Germinal center (tissue), 1 donor: ENCODE data around the gene CYP2A6.
"Not testable (repeated sequence)": the region's sequence is repeated elsewhere in the genome, so short reads cannot be mapped to it uniquely, and the experiment has no call there.

Source experiments
- DNase-seq: peaks from one replicate; pipeline ENCODE4 v3.0.0; 2012; ENCODE audit warnings: mixed read lengths, low spot score

CYP2A6 gene, protein sequence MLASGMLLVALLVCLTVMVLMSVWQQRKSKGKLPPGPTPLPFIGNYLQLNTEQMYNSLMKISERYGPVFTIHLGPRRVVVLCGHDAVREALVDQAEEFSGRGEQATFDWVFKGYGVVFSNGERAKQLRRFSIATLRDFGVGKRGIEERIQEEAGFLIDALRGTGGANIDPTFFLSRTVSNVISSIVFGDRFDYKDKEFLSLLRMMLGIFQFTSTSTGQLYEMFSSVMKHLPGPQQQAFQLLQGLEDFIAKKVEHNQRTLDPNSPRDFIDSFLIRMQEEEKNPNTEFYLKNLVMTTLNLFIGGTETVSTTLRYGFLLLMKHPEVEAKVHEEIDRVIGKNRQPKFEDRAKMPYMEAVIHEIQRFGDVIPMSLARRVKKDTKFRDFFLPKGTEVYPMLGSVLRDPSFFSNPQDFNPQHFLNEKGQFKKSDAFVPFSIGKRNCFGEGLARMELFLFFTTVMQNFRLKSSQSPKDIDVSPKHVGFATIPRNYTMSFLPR

DNA sequence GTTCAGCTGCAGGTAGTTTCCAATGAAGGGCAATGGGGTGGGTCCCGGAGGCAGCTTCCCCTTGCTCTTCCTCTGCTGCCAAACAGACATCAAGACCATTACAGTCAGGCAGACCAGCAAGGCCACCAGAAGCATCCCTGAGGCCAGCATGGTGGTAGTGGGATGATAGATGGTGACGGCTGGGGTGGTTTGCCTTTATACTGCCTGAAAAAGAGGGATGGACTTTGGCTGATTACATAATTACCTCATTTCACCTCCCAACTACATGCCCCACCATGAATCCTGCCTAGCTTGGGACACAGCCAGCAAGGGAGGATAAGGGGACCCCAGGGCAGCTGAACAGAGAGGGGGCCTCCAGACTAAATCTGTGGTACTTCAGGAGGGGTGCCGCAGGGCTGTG is at the start of gene CYP2A6:
CYP2A6 (minus strand) TSS at position 171 of the 400 bp plus-strand sequence; CDS start at position 150, 21 bp downstream.
- DNase-seq: not testable (repeated sequence)

DNA sequence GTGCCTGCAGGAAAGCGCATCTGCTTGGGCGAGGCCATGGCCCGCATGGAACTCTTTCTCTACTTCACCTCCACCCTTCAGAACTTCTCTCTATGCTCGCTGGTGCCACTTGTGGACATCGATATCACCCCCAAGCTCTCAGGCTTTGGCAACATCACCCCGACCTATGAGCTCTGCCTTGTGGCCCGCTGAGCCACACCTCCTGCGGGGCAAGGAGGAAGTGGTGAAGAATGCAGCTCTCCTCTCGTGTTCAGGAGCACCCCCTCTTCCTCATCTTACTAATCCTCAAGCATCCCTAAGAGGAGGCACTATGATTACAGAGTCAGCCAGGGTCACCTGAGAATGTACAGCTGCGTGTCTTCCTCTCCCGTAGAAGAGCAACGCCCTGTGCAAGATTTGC is 49.7 kb upstream of the CYP2A6 start:
- DNase-seq: not testable (repeated sequence)

DNA sequence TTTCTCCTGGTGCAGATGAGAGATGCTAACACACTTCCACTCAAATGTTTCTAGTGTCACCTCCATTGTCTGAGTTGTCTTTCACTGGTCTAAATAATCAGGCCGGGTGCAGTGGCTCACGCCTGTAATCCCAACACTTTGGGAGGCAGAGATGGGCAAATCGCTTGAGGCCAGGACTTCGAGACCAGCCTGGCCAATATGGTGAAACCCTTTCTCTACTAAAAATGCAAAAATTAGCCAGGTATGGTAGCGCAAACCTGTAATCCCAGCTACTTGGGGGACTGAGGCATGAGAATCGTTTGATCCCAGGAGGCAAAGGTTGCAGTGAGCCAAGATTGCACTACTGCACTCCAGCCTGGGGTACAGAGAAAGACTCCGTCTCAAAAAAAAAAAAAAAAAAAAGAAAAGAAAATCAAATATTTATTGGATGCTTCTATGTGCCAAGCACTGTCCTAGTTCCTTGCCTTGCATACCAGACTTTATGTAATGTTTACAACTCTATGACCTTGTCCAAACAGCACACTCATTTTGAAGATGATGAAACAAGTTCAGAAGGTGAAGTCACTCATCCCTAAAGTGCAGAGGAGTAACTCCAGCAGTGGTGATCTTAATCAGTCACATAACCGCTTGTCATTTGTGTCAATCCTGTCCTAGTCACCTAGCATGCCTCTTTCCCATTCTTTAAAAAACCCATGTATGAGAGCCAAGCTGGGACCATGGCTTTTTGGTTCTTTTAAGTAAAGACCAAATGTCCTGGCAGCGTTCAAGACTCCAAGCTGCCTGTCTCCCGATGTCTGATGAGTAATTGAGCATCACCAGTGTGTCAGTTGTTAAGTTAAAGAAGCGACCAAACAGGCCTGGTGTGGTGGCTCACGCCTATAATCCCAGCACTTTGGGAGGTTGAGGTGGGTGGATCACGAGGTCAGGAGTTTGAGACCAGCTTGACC is 46.9 kb upstream of the CYP2A6 start:
- not testable (repeated sequence) for DNase-seq

DNA sequence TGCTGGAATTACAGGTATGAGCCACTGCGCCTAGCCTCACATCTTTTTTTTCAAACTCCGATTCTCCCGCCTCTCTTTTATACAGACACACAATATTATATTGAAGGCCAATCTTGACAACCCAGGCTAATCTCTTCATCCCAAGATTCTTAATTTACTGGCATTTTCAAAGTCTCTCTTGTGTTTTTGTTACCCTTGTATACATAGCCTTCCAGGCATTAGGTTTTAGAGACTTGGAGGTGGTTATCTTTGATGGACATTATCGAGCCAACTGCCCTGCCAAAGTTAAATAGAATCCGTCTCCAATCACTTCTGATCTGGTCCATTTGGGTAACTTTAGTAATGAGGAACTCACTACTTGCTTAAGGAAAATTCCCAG is 46.2 kb upstream of the CYP2A6 start:
- DNase-seq: no peak

DNA sequence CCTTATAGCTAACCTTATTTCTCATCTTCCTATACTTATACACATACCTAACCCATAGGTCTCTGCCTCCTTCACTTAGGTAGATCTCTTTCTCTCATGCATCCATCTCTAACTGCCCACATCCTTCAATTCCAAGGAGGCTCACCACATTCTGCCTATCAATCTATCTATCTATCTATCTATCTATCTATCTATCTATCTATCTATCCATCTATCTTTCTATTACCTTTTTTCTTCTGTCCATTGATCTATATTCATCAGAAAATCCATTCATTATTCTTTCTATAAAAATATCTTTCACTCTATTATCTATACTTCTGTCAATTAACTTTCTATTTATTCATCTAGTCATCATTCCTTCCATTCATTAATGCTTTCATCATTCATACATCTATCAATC is 42.9 kb upstream of the CYP2A6 start:
- no peak for DNase-seq

DNA sequence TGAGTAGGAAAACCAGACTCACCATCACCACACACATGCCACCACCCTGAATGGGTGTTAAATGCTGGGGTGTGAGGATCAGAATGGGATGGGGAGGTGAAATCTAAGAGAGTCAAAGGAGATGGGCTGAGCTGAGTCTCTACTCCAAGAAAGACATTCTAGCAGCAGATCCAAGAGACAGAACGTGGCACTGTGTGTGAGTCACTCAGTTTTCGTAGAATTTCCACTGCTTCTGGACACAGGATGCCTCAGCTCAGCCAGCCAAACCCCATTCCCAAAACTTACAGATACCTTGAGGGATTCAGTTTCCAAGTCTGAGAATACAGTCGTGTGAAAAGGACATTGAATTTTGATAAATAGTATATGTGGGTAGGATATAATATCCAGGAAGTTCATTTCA is 39.1 kb upstream of the CYP2A6 start:
- no peak for DNase-seq

DNA sequence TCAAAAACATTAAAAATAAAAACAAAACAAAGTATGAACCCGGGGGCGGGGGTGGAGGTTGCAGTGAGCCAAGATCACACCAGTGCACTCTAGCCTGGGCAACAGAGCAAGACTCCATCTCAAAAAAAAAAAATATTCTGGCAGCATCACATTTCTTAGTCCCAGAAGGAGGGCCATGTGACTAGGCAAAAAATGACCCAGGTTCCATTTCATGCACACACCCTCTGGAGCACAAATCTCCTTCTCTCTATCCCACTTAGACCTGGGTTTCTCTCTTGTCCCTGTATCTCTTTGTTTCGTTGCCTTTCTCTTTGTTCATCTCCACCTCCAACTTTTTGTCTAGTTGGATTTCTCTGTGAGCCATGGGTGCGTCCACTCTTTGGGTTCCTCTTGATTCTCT is 37.9 kb upstream of the CYP2A6 start:
- no peak for DNase-seq

DNA sequence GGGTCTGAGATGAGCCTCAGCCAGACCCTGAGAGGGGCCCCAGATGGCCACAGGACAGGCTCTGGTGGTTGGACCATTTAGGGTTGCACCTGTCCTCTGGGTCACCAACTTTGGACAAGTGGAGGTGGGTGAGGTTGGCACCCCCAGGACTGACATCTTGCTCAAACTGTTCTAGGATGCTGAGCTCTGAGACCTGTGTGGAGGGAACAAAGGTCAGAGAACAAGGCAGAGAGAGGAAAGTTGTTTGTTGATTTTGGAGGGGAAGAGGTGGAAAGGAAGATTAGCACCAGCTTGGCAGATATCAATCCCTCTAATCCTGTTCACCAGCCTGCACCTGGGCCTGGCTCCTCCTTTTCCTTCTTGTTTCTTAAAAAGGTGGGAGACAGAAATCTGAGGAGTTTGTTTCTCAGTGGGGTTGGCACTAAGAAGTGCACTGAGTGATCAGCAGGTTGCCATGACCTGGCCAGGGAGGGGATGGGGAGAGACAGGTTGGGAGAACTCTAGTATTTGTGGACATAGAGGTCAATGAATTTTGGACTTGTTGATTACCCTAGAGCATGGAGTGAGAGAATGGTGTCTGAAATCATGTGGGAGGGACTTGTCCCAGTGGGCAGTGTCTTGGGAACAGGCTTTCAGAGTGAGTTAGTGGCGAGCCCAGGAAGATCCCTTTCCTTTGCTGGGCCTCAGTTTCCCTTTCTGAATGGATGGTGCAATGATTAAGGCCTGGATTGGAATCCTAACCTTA is 34.1 kb upstream of the CYP2A6 start:
- DNase-seq: not testable (repeated sequence)

DNA sequence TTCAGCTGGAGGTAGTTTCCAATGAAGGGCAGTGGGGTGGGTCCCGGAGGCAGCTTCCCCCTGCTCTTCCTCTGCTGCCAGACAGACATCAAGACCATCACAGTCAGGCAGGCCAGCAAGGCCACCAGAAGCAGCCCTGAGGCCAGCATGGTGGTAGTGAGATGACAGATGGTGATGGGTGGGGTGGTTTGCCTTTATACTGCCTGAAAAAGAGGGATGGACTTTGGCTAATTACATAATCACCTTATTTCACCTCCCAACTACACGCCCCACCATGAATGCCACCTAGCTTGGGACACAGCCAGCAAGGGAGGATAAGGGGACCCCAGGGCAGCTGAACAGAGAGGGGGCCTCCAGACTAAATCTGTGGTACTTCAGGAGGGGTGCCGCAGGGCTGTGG is 31.8 kb upstream of the CYP2A6 start, which contains the start of gene CYP2A7:
CYP2A7 (minus strand) TSS at position 170 of the 400 bp plus-strand sequence; CDS start at position 149, 21 bp downstream.
- DNase-seq: not testable (repeated sequence)

DNA sequence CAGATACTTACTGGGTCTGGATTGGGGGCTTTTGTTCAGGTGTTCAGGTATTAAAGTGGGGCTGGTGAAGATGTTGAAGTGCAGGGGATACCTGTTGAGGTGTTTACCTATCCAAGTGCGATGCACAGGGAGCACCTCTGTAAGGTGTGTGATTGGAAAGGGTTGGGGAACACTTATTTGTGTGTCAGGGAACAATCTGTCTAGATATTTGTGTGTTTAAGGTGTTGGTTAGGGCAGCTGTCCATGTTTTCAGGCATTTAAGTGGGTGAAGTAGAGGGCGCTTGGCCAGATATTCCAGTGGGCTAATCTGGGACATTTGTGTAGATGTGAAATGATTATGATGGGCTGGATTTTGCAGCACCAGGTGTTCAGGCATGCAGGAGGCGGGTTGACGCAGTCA is 29.1 kb upstream of the CYP2A6 start:
- DNase-seq: not testable (repeated sequence)

DNA sequence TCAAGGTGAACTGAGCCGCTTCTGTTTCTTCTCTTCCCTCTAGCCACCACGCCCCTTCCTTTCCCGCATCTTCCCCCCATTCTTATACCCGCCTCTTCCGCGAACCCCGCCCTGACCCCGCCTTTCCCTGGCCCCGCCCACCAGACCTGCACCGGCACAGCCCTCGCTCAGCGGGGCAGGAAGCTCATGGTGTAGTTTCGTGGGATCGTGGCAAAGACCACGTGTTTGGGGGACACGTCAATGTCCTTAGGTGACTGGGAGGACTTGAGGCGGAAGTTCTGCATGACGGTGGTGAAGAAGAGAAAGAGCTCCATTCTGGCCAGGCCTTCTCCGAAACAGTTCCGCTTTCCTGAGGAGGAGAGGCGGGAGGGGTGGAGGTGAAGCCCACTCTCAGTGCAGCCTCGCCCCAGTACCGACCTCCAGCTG is 25.3 kb upstream of the CYP2A6 start:
- DNase-seq: peak; percentile 57

DNA sequence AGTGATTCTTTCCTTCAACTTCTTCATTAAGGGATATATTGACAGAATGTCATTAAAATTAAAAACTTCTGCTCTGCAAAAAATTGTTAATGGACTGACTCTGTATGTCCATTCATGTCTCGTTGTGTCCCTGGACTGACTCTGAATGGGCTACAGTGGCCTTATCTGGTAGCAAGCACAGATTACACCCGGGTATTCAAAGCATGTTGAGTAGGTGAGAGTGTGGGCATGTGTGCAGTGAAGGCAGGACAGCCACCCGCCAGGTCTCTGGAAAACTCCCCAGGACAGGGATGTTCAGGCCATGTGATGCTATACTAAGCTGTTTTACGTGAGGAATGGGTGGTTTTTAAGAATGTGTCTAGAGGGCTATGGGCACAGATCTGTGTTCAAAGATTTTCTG is 24.6 kb upstream of the CYP2A6 start:
- not testable (repeated sequence) for DNase-seq

DNA sequence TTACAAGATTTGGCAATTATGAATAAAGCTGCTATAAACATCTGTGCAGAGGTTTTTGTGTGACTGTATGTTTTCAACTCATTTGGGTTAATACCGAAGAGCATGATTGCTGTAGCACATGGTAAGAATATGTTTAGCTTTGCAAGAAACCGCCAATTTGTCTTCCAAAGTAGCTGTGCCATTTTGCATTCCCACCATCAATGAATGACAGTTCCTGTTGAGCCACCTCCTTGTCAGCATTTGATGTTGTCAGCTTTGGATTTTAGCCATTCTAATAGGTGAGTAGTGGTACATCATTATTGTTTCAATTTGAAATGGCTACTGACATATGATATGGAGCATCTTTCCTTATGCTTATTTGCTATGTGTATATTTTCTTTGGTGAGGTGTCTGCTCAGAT is 23.6 kb upstream of the CYP2A6 start:
- DNase-seq: not testable (repeated sequence)

DNA sequence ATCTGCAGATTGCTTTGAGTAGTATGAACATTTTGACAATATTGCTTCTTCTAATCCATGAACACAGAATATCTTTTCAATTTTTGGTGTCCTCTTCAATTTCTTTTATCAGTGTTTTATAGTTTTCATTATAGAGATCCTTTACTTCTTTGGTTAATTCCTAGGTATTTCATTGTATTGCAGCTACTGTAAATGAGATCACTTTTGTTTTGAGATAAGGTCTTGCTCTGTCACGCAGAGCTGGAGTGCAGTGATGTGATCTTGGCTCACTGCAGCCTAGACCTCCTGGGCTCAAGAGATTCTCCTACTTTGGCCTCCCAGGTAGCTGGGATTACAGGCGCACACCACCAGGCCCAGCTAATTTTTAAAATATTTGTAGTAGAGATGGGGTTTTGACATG is 22.0 kb upstream of the CYP2A6 start:
- no peak for DNase-seq

DNA sequence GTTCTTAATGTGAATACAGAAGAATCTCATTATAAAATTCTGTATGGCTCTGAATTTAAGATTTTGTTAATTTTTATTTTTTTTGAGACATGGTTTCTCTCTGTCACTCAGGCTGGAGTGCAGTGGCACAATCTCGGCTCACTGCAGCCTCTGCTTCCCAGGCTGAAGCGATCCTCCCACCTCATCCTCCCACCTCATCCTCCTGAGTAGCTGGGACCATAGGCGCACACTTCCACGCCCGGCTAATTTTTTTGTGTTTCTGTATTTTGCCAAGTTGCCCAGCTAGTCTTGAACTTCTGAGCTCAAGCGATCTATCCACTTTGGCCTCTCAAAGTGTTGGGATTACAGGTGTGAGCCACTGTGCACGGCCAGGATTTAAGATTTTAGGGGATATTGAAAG is 17.5 kb upstream of the CYP2A6 start:
- DNase-seq: no peak

DNA sequence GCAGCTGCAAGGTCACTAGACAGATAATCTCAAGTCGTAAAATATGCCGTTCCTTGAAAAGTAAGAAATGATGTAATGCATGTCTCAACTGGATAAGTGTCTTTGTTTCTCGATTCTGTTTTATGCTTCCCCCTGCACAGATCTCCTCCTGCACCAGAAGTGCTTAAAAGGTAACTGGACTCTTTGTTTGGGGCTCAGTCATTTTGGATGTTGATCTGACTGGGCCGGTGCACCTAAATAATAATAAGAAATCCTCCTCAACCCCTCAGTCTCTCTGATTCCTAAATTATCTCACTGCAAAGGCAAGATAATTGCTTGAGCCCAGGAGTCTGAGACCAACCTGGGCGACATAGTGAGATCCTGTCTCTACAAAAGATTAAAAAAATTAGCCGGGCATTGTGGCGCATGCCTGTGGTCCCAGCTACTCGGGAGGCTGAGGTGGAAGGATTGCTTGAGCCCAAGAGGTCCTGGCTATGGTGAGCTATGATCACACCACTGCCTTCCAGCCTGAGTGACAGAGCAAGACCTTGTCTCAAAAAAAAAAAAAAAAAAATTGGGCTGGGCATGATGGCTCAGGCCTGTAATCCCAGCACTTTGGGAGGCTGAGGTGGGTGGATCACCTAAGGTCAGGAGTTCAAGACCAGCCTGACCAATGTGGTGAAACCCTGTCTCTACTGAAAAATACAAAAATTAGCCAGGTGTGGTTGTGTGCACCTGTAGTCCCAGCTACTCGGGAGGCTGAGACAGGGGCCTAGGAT is 14.7 kb upstream of the CYP2A6 start:
- DNase-seq: not testable (repeated sequence)

DNA sequence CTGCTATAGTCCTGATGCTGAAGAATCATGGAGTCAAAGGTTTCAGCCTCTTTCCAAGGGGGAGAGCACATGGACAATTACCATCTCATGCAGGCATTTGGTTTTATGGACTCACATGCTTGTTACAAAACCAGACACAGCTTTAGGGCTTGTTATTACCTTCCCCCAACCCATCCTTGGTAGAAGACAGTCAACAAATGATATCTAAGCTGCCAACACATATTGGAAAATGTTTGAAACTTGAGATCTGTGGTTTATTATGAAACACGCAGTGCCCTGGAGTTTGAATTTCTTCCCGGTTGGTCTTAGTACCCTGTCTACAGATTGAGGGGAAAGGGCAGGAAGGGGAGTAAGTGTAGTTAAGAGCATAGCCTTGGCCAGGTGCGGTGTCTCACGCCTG is 12.5 kb upstream of the CYP2A6 start:
- DNase-seq: no peak

DNA sequence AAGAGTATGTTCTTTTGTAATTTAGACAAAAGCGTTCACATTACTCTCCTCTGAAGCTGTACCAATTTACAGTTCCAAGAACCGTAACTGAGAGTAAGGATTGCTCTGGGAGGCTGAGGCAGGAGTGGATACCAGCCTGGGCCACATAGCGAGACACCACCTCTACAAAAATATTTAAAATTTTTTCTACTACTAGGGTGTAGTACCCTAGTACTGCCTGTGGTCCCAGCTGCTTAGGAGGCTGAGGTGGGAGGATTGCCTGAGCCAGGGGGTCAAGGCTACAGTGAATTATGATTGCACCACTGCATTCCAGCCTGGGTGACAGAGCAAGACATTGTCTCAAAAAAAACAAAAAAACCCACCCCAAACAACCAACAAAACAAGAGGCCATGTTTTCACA is 12.1 kb upstream of the CYP2A6 start:
- no peak for DNase-seq

DNA sequence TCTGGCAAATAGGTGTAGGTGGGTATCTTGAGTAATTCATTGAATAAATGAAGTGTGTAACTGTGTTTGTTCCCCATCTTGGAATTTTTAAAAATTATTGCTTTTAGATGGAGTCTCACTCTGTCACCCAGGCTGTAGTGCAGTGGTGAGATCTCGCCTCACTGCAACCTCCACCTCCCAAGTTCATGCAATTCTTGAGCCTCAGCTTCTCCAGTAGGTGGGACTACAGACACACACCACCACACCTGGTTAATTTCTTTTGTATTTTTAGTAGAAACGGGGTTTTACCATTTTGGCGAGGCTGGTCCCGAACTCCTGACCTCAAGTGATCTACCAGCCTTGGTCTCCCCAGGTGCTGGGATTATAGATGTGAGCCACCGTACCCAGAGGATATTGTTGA is 7.9 kb upstream of the CYP2A6 start:
- DNase-seq: no peak

DNA sequence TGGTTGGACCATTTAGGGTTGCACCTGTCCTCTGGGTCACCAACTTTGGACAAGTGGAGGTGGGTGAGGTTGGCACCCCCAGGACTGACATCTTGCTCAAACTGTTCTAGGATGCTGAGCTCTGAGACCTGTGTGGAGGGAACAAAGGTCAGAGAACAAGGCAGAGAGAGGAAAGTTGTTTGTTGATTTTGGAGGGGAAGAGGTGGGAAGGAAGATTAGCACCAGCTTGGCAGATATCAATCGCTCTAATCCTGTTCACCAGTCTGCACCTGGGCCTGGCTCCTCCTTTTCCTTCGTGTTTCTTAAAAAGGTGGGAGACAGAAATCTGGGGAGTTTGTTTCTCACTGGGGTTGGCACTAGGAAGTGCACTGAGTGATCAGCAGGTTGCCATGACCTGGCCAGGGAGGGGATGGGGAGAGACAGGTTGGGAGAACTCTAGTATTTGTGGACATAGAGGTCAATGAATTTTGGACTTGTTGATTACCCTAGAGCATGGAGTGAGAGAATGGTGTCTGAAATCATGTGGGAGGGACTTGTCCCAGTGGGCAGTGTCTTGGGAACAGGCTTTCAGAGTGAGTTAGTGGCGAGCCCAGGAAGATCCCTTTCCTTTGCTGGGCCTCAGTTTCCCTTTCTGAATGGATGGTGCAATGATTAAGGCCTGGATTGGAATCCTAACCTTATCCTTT is 2.4 kb upstream of the CYP2A6 start:
- not testable (repeated sequence) for DNase-seq
